ENCODE measurements around the gene IQCE. TPM values are rescaled to one million over a fixed set of nuclear protein-coding genes. Genes with fewer than 3 reads are reported as not detected.
"Not testable (repeated sequence)": the region's sequence is repeated elsewhere in the genome, so short reads cannot be mapped to it uniquely, and the experiment has no call there.

Gene IQCE
- polyA plus RNA-seq, 3 donors = 22.3 to 28.8 (median 26.4) TPM

DNA sequence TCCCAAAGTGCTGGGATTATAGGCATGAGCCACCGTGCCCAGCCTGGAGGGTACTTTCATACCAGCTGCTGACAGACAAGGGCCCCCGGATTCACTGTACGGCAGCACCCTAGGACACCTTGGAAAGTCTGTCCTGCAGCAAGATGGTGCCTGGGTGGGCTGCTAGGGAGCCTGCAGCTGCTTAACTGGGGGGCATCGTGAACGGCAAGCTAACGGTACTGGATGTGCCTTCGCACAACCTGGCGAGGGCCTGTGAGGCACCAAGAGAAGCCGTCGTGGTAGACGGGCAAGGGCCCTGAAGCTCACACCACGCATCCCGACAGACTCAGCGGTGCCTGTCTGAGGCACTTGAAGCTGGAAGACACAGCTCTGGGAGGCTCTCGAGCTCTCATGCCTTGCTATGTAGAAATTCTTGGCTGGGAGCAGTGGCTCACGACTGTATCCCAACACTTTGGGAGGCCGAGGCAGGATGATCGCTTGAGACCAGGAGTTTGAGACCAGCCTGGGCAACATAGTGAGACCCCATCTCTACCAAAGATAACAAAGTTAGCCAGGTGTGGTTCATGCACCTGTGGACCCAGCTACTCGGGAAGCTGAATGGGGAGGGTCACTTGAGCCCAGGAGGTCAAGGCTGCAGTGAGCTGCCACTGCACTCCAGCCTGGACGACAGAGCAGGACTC, 12.9 kb upstream of the IQCE start:
- no peak for DNase-seq

DNA sequence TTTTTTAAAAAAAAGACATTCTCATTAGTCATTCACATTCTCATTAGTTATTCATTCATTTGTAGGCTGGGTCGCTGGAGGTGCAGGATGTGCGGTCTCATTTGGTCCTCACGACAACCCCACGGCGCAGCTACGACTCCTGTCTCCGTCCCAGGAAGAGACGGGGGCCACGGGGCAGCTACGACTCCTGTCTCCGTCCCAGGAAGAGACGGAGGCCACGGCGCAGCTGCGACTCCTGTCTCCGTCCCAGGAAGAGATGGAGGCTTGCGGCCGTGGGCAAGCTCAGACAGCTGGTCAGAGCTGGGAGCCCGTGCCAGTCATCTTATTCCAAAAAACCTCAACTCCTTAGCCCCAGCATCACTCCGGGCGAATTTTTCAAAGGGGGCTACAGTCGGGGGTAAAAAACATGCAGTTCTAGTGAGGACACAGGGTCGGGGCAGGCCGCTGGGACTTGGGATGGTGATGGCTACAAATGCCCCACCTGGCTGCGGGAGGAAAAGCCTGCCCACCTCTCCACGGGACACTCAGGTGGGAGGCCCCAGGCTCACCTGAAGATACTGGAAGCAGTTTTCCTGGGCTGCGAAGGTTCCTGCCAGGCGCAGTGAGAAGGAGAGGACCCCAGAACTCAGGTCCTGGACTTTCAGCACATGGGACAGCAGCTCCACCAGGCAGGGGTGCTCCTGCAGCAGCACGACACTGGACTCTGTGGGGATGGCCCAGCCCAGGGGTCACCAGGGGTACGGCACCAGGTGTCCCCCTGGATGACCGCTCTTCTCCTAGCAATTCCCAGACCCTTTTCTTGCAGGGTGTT, 11.8 kb upstream of the IQCE start:
- DNase-seq = no peak

DNA sequence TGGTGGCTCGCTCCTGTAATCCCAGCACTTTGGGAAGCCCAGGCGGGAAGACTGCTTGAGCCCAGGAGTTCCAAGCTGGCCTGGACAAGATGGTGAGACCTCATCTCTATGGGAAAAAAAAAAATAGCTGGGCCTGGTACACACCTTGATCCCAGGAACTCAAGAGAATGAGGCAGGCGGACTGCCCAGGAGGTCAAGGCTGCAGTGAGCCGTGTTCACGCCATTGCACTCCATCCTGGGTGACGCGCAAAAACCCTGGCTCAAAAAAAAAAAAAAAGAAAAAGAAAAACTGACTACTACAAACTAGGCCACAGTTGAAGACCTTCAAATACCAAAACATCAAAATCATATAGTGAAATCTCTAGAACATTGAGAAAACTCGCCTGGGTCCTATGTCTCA, 7.4 kb upstream of the IQCE start:
- DNase-seq = no peak

DNA sequence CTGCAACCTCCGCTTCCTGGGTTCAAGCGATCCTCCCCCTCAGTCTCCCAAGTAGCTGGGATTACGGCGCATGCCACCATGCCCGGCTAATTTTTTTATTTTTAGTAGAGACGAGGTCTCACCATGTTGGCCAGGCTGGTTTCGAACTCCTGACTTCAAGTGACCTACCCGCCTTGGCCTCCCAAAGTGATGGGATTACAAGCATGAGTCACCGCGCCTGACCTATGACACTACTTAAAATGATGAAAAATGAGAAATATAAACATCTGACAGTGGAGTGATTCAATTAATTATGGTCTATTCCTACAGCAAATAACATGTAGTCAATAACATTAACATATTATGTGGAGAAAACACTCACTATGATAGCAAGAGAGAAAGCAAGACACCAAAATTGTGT, 5.7 kb upstream of the IQCE start:
- no peak for DNase-seq

DNA sequence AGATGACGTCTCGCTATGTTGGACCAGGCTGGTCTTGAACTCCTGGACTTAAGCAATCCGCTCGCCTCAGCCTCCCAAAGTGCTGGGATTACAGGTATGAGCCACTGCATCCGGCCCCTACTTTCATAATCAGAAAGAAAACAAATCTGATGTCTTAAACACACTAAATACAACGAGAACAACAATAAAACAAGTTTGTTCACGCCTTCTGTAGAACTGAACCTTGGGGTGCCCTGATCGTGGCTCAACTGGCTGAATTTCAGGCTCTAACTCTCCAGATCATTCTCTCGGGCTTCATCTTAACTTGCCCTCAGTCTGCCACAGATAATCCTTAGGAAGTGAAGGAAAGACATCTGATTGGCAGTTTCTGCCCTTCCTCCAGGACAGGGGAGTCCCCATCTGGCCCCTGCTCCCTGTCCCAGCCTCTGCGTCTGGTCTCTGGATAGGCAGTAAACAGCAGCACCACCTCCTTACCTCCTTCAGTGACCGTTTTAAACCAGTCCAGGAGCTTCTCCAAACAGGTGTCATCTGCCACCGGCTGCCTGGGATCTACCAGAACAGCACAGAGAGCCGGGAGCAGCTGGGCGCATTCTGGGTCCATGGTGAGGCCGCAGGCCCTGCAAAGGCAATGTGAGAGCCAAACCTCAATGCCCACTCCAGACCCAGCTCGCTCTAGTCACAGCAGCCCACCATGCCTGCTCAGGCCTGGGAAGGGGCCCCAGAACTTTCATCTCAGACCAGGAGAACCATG, 4.8 kb upstream of the IQCE start:
- DNase-seq = no peak

DNA sequence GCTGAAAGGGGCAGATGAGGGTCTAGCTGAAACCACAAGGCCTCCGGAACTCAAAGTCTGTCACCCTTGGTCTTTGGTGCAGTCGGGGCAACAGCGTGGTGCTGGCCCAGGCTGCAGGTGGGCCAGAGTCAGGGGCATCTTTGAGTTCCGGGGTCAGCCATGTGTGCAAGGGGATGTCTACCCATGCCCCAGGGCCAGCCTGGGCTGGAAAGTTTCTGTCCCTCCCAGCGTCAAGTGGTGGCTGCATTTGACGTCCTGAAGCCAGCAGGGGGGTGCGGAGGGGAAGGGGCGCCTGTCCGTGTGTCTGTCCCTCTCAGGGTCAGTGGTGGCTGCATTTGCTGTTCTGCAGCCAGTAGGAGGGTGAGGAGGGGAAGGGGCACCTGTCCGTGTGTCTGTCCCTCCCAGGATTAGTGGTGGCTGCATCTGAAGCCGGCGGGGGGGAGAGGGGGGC, 4.1 kb upstream of the IQCE start:
- DNase-seq = no peak

DNA sequence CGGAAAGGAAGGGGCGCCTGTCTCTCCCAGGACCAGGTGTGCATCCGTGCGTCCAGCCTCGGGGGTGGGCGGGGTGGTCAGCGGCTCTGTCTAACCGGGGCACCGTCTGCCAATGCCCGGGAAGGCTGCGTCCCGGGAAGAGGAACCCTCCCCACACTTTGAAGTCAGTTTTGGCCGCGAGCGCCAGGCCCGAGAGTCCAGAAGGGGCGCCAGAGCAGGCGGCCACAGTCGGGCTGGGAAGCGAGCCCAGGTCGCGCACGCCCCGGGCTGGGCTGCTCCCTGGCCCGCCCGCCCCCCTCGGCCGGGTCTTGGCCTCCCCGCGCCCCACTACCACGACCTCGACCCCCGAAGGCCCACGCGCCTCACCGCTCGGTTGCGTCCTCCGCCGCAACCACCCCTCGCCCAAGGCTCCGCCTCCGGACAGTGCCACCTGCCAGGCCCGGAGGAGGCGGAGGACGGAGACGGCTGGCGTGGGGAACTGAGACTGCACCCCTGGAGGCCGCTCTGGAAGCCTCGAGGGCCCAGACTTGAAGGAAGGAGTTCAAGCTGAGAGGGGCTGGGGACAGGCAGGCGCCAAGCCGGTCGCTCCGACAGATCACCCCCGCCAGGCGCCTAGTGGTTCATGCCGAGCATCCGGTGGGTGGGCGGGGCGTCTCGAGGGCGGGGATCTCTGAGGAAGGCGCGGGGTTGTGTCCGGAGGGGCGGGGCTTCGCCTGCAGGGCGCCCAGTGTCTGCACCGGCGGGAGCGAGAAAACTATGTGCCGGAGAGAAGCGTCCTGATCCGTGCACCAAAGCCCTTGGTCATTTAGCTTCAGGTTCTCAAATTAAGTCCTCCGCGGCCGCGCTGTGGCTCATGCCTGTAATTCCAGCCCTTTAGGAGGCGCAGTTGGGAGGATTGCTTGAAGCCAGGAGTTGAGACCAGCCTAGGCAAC, 3.4 kb upstream of the IQCE start, which contains the start of gene BRAT1:
Gene BRAT1, minus strand, starts transcription at position 404 of the 932 bp plus-strand sequence. CDS start 1,093 bp downstream, outside the sequence.
- peak; percentile 93 for DNase-seq

DNA sequence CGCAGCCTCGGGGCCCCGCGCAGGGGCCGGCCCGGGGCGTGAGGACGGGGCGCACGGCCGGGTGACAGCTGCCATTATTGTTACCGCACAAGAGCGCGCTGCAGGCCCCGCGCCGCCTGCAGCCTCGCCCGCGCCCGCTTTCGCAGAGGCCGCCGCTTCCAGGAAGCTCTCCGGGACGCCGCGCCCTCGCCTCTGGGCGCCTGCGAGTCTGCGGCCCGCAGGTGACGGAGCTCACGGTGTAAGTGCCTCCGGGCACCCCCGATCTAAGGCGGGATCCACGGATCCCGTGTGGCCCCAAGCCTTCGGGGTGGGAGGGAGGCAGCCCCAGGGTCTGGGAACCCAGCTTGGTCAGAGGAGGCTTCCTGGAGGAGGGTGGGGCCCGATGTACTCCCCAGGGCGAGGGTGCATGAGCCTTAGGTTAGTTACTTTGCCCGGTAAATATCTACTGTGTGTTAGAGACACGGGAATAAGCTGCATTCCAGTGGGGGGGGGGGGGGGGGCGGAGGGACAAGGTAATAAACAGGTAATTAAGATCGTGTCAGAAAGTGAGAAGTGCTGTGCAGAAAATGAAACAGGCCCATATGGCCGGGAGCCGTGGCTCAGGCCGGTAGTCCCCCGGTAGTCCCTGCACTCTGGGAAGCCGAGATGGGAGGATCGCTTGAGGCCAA, 638 bp downstream of the IQCE start:
- no peak for DNase-seq

DNA sequence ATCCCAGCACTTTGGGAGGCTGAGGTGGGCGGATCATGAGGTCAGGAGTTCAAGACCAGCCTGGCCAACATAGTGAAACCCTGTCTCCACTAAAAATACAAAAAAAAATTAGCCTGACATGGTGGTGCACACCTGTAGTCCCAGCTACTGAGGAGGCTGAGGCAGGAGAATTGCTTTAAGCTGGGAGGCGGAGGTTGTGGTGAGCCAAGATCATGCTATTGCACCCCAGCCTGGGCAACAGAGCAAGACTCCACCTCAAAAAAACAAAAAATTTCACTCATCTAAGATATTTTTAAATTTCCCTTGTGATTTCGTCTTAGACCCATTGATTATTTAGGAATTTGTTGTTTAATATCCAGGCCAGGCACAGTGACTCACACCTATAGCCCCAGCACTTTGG, 5.2 kb downstream of the IQCE start:
- not testable (repeated sequence) for DNase-seq

DNA sequence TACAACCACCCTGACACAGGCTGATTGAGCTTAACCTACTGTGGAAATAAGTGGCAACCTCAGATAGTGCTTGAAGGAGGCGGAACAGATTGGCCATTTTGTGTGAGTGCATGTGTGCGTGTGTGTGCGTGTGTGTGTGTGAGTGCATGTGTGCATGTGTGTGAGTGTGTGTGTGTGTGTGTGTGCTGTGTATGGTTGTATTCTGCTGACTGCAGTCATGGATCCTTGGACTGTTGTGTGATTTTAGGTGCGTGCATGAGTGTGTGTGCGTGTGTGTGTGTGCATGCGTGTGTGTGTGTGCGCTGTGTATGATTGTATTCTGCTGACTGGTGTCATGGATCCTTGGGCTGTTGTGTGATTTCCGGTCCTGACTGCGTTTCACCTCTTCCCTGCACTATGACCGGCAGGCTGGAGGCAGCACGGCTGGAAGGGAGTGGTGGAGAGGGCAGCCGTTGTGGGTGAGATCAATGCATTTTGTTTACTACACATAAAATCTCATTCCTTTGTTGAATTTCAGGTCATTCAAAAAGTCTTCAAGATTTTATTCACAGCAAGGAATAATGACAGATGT, 6.3 kb downstream of the IQCE start:
- no peak for DNase-seq

DNA sequence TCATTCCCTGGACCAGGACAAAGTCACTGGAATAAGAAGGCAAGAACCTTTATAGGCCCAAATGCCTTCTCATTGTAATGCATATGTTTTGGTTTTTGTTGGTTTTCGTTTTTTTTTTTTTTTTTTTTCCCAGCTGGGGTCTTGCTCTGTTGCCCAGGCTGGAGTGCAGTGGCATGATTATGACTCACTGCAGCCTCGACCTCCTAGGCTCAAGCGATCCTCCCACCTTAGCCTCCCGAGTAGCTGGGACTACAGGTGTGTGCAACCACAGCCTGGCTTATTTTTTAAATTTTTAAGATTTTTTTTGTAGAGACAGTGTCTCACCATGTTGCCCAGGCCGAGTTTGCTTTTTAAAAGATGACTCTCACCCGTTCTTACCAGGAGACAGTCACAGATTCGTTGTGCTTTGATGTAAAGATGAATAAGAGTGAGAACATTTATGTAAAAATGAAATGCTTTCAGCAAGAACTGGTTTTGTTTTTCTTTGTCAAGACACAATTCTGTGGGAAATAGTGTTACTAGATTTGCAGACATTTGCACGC, 7.6 kb downstream of the IQCE start:
- DNase-seq = no peak

DNA sequence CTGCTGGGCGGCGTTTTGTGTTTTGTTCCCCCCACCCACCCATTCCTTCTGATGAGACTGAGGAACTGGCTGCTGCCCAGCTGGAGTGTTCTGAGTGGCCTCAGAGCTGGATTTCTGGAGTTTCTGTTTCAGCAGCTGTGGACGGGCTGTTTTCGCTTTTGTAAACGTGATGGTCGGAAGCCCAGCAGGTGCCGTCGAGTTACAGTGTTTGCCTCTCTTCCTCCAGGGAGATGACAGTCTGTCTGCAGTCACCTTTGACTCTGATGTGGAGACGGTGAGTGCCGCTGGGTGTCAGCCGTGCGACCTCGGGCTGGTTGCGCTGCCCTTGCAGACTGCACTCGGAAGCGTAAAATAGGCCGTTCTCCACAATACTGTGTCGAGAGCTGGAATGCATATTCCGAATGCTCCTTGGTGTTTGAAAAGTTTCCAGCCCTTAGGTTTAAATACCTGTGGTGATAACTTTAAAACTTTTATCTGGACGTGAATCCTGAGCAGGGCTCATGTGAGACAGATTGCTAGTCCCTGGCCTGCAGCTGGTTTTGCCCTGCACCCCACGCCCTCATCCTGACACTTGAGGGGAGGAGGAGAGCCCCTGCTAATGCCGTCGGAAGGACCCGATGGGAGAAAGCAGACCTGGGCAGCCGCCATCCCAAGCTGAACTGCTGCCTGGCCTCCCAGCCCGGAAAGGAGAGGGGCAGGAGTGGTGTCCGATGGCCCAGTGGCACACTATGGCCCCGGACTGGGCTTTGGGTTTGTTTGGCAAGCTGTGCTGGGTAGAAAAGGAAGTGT, 8.3 kb downstream of the IQCE start:
- DNase-seq = no peak

DNA sequence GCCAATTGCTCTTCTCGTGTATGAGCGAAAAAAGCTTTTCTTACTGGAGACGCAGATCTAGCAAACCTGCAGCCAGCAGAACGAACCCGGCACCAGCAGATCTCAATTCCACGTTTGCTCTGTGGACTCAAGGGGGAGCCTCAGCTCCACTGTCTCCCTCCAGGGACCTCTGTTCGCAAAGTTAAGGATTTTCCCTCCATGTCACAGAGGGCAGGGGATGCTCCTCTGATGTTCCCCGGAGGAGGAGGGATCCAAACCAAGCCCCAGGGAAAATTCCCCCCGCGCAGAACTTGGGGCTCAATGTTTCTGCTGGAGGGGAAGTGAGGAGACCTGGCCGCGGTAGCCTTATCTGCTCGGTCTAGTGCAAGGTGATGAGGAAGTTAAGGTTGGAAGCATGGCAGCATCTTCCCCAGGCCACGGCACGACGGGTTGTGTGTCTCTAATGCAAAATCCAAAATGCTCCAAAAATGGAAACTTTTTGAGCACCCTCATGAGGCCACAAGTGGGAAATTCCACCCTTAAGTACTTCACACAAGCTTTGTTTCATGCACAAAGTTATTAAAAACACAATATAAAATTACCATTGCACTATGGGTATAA, 9.0 kb downstream of the IQCE start:
- DNase-seq = no peak

DNA sequence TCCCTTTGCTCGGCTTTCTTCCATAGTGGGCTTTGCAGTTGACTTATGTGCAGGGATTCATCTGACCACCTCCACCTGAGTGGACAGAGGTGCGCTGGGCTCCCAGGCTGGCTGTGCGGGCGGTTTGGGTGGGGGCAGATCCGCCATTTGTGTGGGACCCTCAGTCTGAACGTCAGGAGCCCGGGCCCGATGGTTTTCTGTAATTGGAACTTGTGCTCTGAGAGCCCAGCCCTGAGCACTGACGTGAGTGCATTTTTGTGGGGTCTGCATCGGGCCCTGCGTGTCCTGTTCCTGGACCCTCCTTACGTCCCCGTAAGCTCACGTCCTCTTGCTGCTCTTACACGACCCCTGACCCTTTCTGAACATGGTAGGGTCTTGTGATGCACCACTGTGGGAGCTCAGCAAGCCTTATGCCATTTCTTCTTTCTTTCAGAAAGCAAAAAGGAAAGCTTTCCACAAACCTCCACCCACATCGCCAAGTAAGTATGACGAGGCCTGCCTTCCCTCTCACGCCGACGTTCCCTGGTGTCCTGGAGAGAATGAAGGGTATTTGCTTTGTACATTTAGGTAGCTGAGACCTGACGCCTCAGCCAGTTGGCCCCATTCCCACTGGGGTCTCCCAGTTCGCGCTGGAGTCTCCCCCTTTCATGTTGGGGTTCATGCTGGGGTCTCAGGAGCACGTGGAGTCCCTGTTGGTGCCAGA, 9.9 kb downstream of the IQCE start:
- DNase-seq = no peak

DNA sequence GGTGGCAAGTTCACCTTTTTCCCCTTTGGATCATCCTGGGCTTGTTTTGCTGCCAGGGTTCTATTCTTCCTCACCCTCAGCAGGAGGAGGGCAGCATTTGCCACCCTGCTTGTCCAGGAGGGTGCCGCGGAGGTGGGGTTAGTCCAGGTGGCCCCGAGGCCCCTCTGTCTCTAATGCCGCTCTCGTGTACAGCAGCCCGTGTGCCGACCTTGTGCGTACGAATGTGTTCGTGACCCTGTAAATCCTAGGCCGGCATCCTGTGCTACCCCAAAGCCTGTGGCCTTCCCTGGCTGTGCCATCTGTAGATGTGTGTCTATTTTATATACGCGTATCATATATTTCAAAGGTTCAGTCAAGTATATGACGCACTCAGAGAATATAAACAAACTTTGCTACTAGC, 10.6 kb downstream of the IQCE start:
- DNase-seq = no peak

DNA sequence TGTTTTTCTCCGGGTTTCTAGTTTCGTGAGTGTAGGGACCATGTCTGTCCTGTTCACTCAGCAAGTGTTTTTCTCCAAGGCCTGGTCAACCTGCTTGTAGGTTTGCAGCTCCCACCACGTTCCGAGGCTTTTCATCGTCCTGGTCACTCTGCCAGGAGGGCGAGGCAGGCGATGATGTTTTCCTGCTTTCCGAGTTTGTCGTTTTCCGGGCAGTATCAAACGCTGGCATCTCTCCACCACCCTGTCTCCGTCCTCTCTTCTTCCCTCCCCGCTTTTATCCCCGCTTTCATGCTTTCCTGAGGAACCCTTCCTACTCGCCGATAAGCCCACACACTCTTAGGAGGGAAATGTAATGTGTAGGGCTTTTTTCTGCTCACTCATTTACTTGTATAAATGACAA, 11.2 kb downstream of the IQCE start:
- no peak for DNase-seq

DNA sequence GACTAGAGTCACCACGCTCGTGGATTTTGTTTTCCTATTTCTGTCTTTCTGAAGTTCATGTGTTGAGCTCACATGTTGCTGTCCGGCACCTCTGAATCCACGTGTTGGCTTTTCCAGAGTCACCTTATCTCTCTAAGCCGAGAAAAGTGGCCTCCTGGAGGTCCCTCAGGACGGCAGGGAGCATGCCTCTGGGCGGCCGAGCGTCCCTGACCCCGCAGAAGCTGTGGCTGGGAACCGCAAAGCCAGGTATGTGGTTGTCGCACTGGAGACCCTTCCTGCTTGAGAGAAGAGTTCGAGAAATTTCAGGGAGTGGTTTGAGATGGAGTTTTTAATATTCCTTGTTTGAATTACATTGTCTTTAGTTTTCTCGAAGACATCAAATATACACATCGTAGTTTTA, 12.6 kb downstream of the IQCE start:
- DNase-seq = no peak

DNA sequence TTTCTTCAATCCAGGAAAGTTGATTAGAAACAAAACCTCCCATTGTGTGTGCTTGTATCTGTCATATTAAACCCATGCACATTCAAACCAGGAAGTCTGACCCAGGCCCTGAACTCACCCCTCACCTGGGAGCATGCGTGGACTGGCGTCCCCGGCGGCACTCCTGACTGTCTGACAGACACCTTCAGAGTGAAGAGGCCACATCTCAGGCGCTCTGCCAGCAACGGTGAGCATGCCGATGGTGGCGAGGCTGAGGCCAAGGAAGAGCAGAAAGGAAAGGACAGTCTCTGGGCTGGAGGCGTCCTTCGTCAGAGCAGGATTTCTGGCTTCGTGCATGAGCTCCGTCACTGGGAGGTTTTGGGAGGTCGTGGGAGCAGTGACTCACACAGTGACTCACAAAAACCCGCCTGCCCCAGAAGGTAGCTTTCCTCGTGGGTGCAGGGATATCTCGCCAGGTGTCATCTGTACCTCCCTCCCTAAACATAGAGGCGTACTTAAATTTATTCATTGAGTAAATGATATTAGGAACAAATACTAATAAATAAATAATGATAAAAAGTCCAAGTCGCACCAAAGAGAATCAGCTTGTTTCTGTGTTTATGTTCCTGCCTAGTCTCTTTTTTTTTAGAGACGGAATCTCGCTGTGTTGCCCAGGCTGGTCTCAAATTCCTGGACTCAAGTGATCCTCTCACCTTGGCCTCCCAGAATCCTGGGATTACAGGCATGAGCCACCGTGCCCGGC, 13.5 kb downstream of the IQCE start:
- no peak for DNase-seq
